Endothelial cell of umbilical vein (primary cell): ENCODE data around the gene OR8B4. TPM values are rescaled to one million over a fixed set of nuclear protein-coding genes. Genes with fewer than 3 reads are reported as not detected.

Experiments
- BruUV-seq: library from RNA; stranded (reverse); fragments of 400-500 nt; replicated peaks from 2 replicates; lab custom pipeline; 2021; lab: Mats Ljungman, UMichigan
- CTCF ChIA-PET: fragments of 300-600, 350-600 bp; sonication (Branson Sonifier 250); formaldehyde crosslinking; loops from one replicate; lab custom pipeline; 2021; ENCODE audit warnings: antibody characterized with exemption, inconsistent platforms; lab: Charles Lee
- POLR2A ChIA-PET: fragments of 300-600, 350-600 bp; sonication (Branson Sonifier 250); formaldehyde crosslinking; loops from one replicate; lab custom pipeline; 2021; ENCODE audit warnings: antibody characterized with exemption, inconsistent platforms; lab: Charles Lee
- DNase-seq: peaks from one replicate; pipeline ENCODE4 v3.0.0-alpha.2; 2011; ENCODE audit warnings: low read depth, low spot score
- FAIRE-seq: peaks from 2 replicates; lab custom pipeline; 2011; peaks lifted over from hg19 to GRCh38; lab: Jason Lieb, UNC
- H2AFZ ChIP-seq: 2 replicates; pipeline ENCODE4 v1.6.0; 2012; ENCODE audit warnings: low read depth, low read length, control low read depth, inconsistent platforms
- H3K27ac ChIP-seq: 2 replicates; pipeline ENCODE4 v1.5.1; 2011; ENCODE audit warnings: low read depth, mild to moderate bottlenecking, control low read depth, low read length, moderate library complexity; ENCODE audit not compliant: insufficient read depth
- H3K27me3 ChIP-seq, 2 experiments: 2 replicates each; pipeline versions ENCODE4 v1.6.0 to v1.6.1; 2011; ENCODE audit warnings: low read length in 2 of 2, mixed read lengths in 1 of 2; ENCODE audit not compliant: control insufficient read depth in 2 of 2, insufficient read depth in 2 of 2
- H3K36me3 ChIP-seq, 2 experiments: 2 replicates in 1 of 2; 3 replicates in 1 of 2; pipeline ENCODE4 v1.5.1; 2011; ENCODE audit warnings: low read length in 2 of 2, mild to moderate bottlenecking in 1 of 2, moderate library complexity in 1 of 2; ENCODE audit not compliant: control insufficient read depth in 2 of 2, insufficient read depth in 2 of 2; ENCODE audit errors: extremely low read depth in 1 of 2
- H3K4me1 ChIP-seq: 3 replicates; pipeline ENCODE4 v1.5.1; 2011; ENCODE audit warnings: mild to moderate bottlenecking, low read length; ENCODE audit not compliant: control insufficient read depth, insufficient read depth; ENCODE audit errors: extremely low read depth
- H3K4me2 ChIP-seq: 2 replicates; pipeline ENCODE4 v1.6.1; 2011; ENCODE audit warnings: low read length, control low read depth, mixed read lengths; ENCODE audit not compliant: insufficient read depth
- H3K4me3 ChIP-seq, 3 experiments: fragments of 200-600 bp in 1 of 3; sonication (generic), shearing (Covaris generic) in 1 of 3; replicated peaks in 1 of 3; 2 replicates each; pipeline ENCODE4 v1.5.1; 2011 to 2016; ENCODE audit warnings: control low read depth in 3 of 3, low read length in 3 of 3, mild to moderate bottlenecking in 2 of 3, inconsistent platforms in 1 of 3, low read depth in 1 of 3, moderate library complexity in 1 of 3; ENCODE audit not compliant: insufficient read depth in 1 of 3
- H3K79me2 ChIP-seq: 2 replicates; pipeline ENCODE4 v1.6.0; 2012; ENCODE audit warnings: low read length, inconsistent platforms; ENCODE audit not compliant: control insufficient read depth, insufficient read depth
- H3K9ac ChIP-seq: replicated peaks from 2 replicates; pipeline ENCODE3; 2011; ENCODE audit warnings: low read length, control low read depth; ENCODE audit not compliant: insufficient read depth; ENCODE audit errors: extremely low read depth
- H3K9me1 ChIP-seq: replicated peaks from 3 replicates; pipeline ENCODE4 v1.6.0; 2011; ENCODE audit warnings: mild to moderate bottlenecking, low read length; ENCODE audit not compliant: control insufficient read depth, insufficient read depth; ENCODE audit errors: extremely low read depth
- H3K9me3 ChIP-seq: replicated peaks from 2 replicates; pipeline ENCODE4 v1.5.1; 2012; ENCODE audit warnings: low read length, inconsistent platforms; ENCODE audit not compliant: control insufficient read depth, insufficient read depth
- H4K20me1 ChIP-seq: replicated peaks from 2 replicates; pipeline ENCODE3; 2011; ENCODE audit warnings: mild to moderate bottlenecking, low read length; ENCODE audit not compliant: control insufficient read depth, insufficient read depth; ENCODE audit errors: extremely low read depth
- CTCF ChIP-seq, 2 donors: IDR thresholded peaks; 1 replicate in 1 of 2; 2 replicates in 1 of 2; pipeline ENCODE4 v1.5.1; 2011; ENCODE audit warnings: low read length in 2 of 2, mild to moderate bottlenecking in 2 of 2, moderate library complexity in 2 of 2, control low read depth in 1 of 2, inconsistent platforms in 1 of 2, low read depth in 1 of 2; ENCODE audit not compliant: insufficient read depth in 1 of 2; ENCODE audit errors: extremely low read depth in 1 of 2
- EZH2 ChIP-seq: IDR thresholded peaks from 2 replicates; pipeline ENCODE4 v1.6.1; 2012; ENCODE audit warnings: borderline replicate concordance, low read depth, mild to moderate bottlenecking, moderate library complexity, low read length, inconsistent platforms; ENCODE audit not compliant: severe bottlenecking
- FOS ChIP-seq: IDR thresholded peaks from 2 replicates; pipeline ENCODE4 v1.6.1; 2011; ENCODE audit warnings: mild to moderate bottlenecking, low read length, moderate library complexity, borderline replicate concordance; ENCODE audit not compliant: insufficient read depth
- MYC ChIP-seq: IDR thresholded peaks from one replicate; pipeline ENCODE4 v1.6.1; 2011; ENCODE audit warnings: mild to moderate bottlenecking, low read depth, low read length
- POLR2A ChIP-seq: IDR thresholded peaks from 2 replicates; pipeline ENCODE4 v1.6.1; 2012; ENCODE audit warnings: low read depth, mild to moderate bottlenecking, control low read depth, low read length
- POLR2AphosphoS5 ChIP-seq: IDR thresholded peaks from 2 replicates; pipeline ENCODE4 v1.6.1; 2012; ENCODE audit warnings: low read depth, mild to moderate bottlenecking, control low read depth, low read length, moderate library complexity; ENCODE audit not compliant: insufficient read depth
- dilution Hi-C: fragments of 300-500 bp; cut with MboI; formaldehyde crosslinking; loops from one replicate; pipeline ENCODE4 v1.15.0; 2019; ENCODE audit warnings: low sequenced_read_pairs; ENCODE audit not compliant: extremely low pct_ligation_motif_present
- intact Hi-C: fragments of 100-400 bp; cut with micrococcal nuclease; formaldehyde crosslinking; loops from one replicate; pipeline ENCODE4 v1.10.0; 2022
- polyA plus RNA-seq, 4 experiments: library from polyadenylated mRNA; depleted of rRNA in 3 of 4; stranded (reverse) in 3 of 4; unstranded in 1 of 4; fragments of >200 nt; gene quantifications; 2 replicates each; pipeline versions ENCODE4 v1.2.1 to v1.2.3, GENCODE V29; 2011 to 2012; ENCODE audit warnings: missing spikeins in 1 of 4
- total RNA-seq: library from RNA; stranded (reverse); gene quantifications from 2 replicates; pipeline ENCODE4 v1.2.3, GENCODE V29; 2021

The OR8B4 gene
- total and polyA plus RNA-seq, 2 donors (not counting 3 experiments of a cell fraction or from before 2014, with no cell fraction given), result not detected

- peak; percentile 35 for FAIRE-seq
- ChIA-PET POLR2A (no interaction called here), CTCF (interaction anchor here (0.7 to 4.2 kb wide), 12 partner anchors 12 to 461 kb away, joined by 3 to 52 read pairs (median 5); no protein-coding TSS in a partner anchor)
- H2AFZ ChIP-seq, result no peak overlapping the region
- H3K36me3 ChIP-seq, result no peaks in the 10 kb centered on the region
- H3K9ac ChIP-seq, result no peak overlapping the region
- no peaks in the 10 kb centered on the region for H3K79me2 ChIP-seq
- H3K4me1 ChIP-seq, result no peaks in the 10 kb centered on the region
- dilution Hi-C loops, result no loop called here
- no TSS peak for BruUV-seq
- intact Hi-C loops, result loop anchor here (1.0 to 2.0 kb wide), 3 partner anchors 171 to 451 kb away; no protein-coding TSS in a partner anchor
- H3K9me1 ChIP-seq, result no peaks in the 10 kb centered on the region
- TF ChIP-seq POLR2A (no peak), FOS (no peak), EZH2 (no peak), POLR2AphosphoS5 (no peak), CTCF (IDR thresholded peaks at IDR 0.05; ENCODE audit: extremely low read depth in 1 of 2, insufficient read depth in 1 of 2, low read depth in 1 of 2, low read length in 2 of 2) (peak; percentile 6 to 48), MYC (no peak)
- no peaks in the 10 kb centered on the region for H4K20me1 ChIP-seq
- no peak overlapping the region for H3K4me2 ChIP-seq
- peaks cover 17 to 20% of the 10 kb centered on the region in 2 experiments for H3K27me3 ChIP-seq
- DNase-seq, result peak; percentile 42
- H3K27ac ChIP-seq, result no peak overlapping the region
- no peaks in the 10 kb centered on the region for H3K9me3 ChIP-seq
- H3K4me3 ChIP-seq, result no peak overlapping the region
These were observed 9.2 kb downstream of the OR8B4 start for GRCh38 chr11:124415356-124415923.
